ENCODE results near the gene CSNK2A2. TPM values are rescaled to one million over a fixed set of nuclear protein-coding genes. Genes with fewer than 3 reads are reported as not detected.

Gene CSNK2A2
- total RNA-seq, 1 donor from 2014 or later = 25.6 TPM

GRCh38 chr16:58152246-58152868, 45.5 kb downstream of the CSNK2A2 start:
- ATAC-seq (no peak), DNase-seq (ENCODE audit: low spot score) (no peak)

- ATAC-seq (no peak), DNase-seq (ENCODE audit: low spot score) (no peak)
Measured at GRCh38 chr16:58148526-58148925, 49.4 kb downstream of the CSNK2A2 start.

GRCh38 chr16:58148099-58148498, 49.8 kb downstream of the CSNK2A2 start:
- no peak for DNase-seq (ENCODE audit: low spot score)
- no peak for ATAC-seq

GRCh38 chr16:58138852-58139251, 59.1 kb downstream of the CSNK2A2 start:
- no peak for ATAC-seq
- DNase-seq (ENCODE audit: low spot score) = no peak

- DNase-seq (ENCODE audit: low spot score) (no peak), ATAC-seq (no peak)
Measured at GRCh38 chr16:58137581-58137980, 60.3 kb downstream of the CSNK2A2 start.

- peak; percentile 99 for DNase-seq (ENCODE audit: low spot score)
- peak; percentile 89 for ATAC-seq
Measured at GRCh38 chr16:58129097-58129936, 68.6 kb downstream of the CSNK2A2 start, which contains the start of gene CFAP20. CFAP20 (minus strand) TSS chr16:58129381; CDS start chr16:58129115, 266 bp downstream.

- ATAC-seq = peak; percentile 14
- DNase-seq (ENCODE audit: low spot score) = peak; percentile 47
Measured at GRCh38 chr16:58128711-58129096, 69.2 kb downstream of the CSNK2A2 start.

- peak; percentile 91 for DNase-seq (ENCODE audit: low spot score)
- ATAC-seq = peak; percentile 65
Measured at GRCh38 chr16:58128181-58128631, 69.7 kb downstream of the CSNK2A2 start.

GRCh38 chr16:58127634-58128033, 70.3 kb downstream of the CSNK2A2 start:
- DNase-seq (ENCODE audit: low spot score) (no peak), ATAC-seq (no peak)

GRCh38 chr16:58127033-58127556, 70.8 kb downstream of the CSNK2A2 start:
- DNase-seq (ENCODE audit: low spot score) = no peak
- ATAC-seq = peak; percentile 28

- ATAC-seq (no peak), DNase-seq (ENCODE audit: low spot score) (no peak)
Measured at GRCh38 chr16:58126451-58126961, 71.4 kb downstream of the CSNK2A2 start.

GRCh38 chr16:58125781-58126335, 72.0 kb downstream of the CSNK2A2 start:
- ATAC-seq = no peak
- DNase-seq (ENCODE audit: low spot score) = no peak

- DNase-seq (ENCODE audit: low spot score) (no peak), ATAC-seq (no peak)
Measured at GRCh38 chr16:58125041-58125440, 72.9 kb downstream of the CSNK2A2 start.

- ATAC-seq (no peak), DNase-seq (ENCODE audit: low spot score) (no peak)
Measured at GRCh38 chr16:58124601-58124915, 73.3 kb downstream of the CSNK2A2 start.

GRCh38 chr16:58123896-58124600, 73.9 kb downstream of the CSNK2A2 start:
- no peak for ATAC-seq
- DNase-seq (ENCODE audit: low spot score) = no peak

- DNase-seq (ENCODE audit: low spot score) = no peak
- peak; percentile 11 for ATAC-seq
Measured at GRCh38 chr16:58121132-58121531, 76.8 kb downstream of the CSNK2A2 start.

GRCh38 chr16:58120234-58120633, 77.7 kb downstream of the CSNK2A2 start:
- DNase-seq (ENCODE audit: low spot score) (no peak), ATAC-seq (peak; percentile 75)

- ATAC-seq = peak; percentile 22
- DNase-seq (ENCODE audit: low spot score) = no peak
Measured at GRCh38 chr16:58119509-58119845, 78.4 kb downstream of the CSNK2A2 start.

- no peak for ATAC-seq
- DNase-seq (ENCODE audit: low spot score) = no peak
Measured at GRCh38 chr16:58118801-58119508, 79.0 kb downstream of the CSNK2A2 start.

- ATAC-seq (no peak), DNase-seq (ENCODE audit: low spot score) (no peak)
Measured at GRCh38 chr16:58116529-58116928, 81.4 kb downstream of the CSNK2A2 start.

All from left lobe of liver (tissue), 2 donors.